Left lung (tissue), 10 donors: ENCODE data around the gene PVR. TPM values are rescaled to one million over a fixed set of nuclear protein-coding genes. Genes with fewer than 3 reads are reported as not detected.

Source experiments
- ATAC-seq: fragments of 200-7000 bp; cut with Tn5 transposase; one replicate; pipeline ENCODE4 v1.9.1; 2020; ENCODE audit warnings: moderate library complexity
- DNase-seq, 4 donors: peaks; one replicate each; pipeline ENCODE4 v3.0.0-alpha.2; 2013 to 2020
- H3K27ac ChIP-seq, 2 donors: fragments of 200-600 bp; sonication (generic) in 1 of 2; one replicate each; pipeline versions ENCODE4 v1.5.0 to v1.8.0; 2020 to 2021
- H3K27me3 ChIP-seq, 2 donors: fragments of 200-600 bp; sonication (generic) in 1 of 2; one replicate each; pipeline versions ENCODE4 v1.5.0 to v1.8.0; 2020 to 2021
- H3K36me3 ChIP-seq, 2 donors: fragments of 200-600 bp; sonication (generic) in 1 of 2; one replicate each; pipeline versions ENCODE4 v1.5.0 to v1.8.0; 2020 to 2021
- H3K4me1 ChIP-seq, 2 donors: fragments of 200-600 bp; one replicate each; pipeline ENCODE4 v1.8.0; 2021
- H3K4me3 ChIP-seq, 2 donors: fragments of 200-600 bp; sonication (generic) in 1 of 2; one replicate each; pipeline versions ENCODE4 v1.5.0 to v1.8.0; 2020 to 2021; ENCODE audit warnings: mild to moderate bottlenecking in 1 of 2
- H3K9me3 ChIP-seq, 2 donors: fragments of 200-600 bp; sonication (generic) in 1 of 2; one replicate each; pipeline versions ENCODE4 v1.5.0 to v1.8.0; 2020 to 2021
- CTCF ChIP-seq, 2 donors: fragments of 200-600 bp; sonication (generic) in 1 of 2; IDR thresholded peaks; one replicate each; pipeline versions ENCODE4 v1.5.0 to v1.8.0; 2021; ENCODE audit warnings: antibody characterized with exemption in 2 of 2
- intact Hi-C, 2 donors: fragments of 100-400 bp; cut with DNase I; formaldehyde crosslinking; loops; one replicate each; pipeline versions ENCODE4 v1.11.2 to v1.14.2; 2022
- polyA plus RNA-seq, 6 donors: library from polyadenylated mRNA; unstranded; fragments of 120-200 nt; gene quantifications; one replicate each; pipeline ENCODE4 v1.2.1, GENCODE V29; 2013; ENCODE audit not compliant: insufficient read length in 6 of 6
- total RNA-seq, 2 donors: library from RNA; stranded (reverse); fragmentation: NEBNext Ultra II Directional; extraction: Animal tissue kit (Norgen Biotek cat#: 25700); gene quantifications; one replicate each; pipeline ENCODE4 v1.2.1, GENCODE V29; 2021
- donor health status: DM: no; HTN: yes; CAD: no.
- donor health status: DM: no; HTN: no; CAD: no.

The PVR gene
- total and polyA plus RNA-seq, 8 donors, result 22.5 to 67.9 (median 28.8) TPM

- H3K4me1 ChIP-seq, result peaks cover 6 to 19% of the 10 kb centered on the region in 2 donors
- DNase-seq, result no peak
- no peak overlapping the region for H3K4me3 ChIP-seq
- TF ChIP-seq CTCF (IDR thresholded peaks at IDR 0.05), result no peak
- intact Hi-C loops, result no loop called here
- no peak for ATAC-seq
- no peak overlapping the region for H3K27ac ChIP-seq
- H3K9me3 ChIP-seq, result no peaks in the 10 kb centered on the region
- no peaks in the 10 kb centered on the region for H3K27me3 ChIP-seq
- no peaks in the 10 kb centered on the region for H3K36me3 ChIP-seq
Observed at GRCh38 chr19:44697670-44698034, 53.9 kb downstream of the PVR start.

- Histone ChIP-seq H3K27me3 (no peaks in the 10 kb centered on the region), H3K4me3 (no peak within 1 kb of the TSS), H3K27ac (no peak within 1 kb of the TSS), H3K36me3 (no peaks in the 10 kb centered on the region), H3K4me1 (peaks cover 4 to 13% of the 10 kb centered on the region in 2 donors), H3K9me3 (no peaks in the 10 kb centered on the region)
- DNase-seq, result no peak
- no peak for TF ChIP-seq CTCF (IDR thresholded peaks at IDR 0.05)
- ATAC-seq, result no peak
- intact Hi-C loops, result no loop called here
Observed at GRCh38 chr19:44698492-44699201, 54.9 kb downstream of the PVR start, which contains the start of gene CEACAM16. CEACAM16 (plus strand) TSS chr19:44699151; CDS start chr19:44701457, 2,306 bp downstream.

GRCh38 chr19:44700547-44700946 lies 56.8 kb downstream of the PVR start:
- TF ChIP-seq CTCF (IDR thresholded peaks at IDR 0.05), result no peak
- H3K4me1 ChIP-seq, result peaks cover 0 to 2% of the 10 kb centered on the region in 2 donors
- no peaks in the 10 kb centered on the region for H3K36me3 ChIP-seq
- intact Hi-C loops, result no loop called here
- no peak overlapping the region for H3K4me3 ChIP-seq
- H3K27ac ChIP-seq, result no peak overlapping the region
- no peaks in the 10 kb centered on the region for H3K27me3 ChIP-seq
- ATAC-seq, result no peak
- DNase-seq, result no peak
- H3K9me3 ChIP-seq, result no peaks in the 10 kb centered on the region

GRCh38 chr19:44701228-44701627 lies 57.5 kb downstream of the PVR start:
- Histone ChIP-seq H3K4me3 (no peak overlapping the region), H3K27ac (no peak overlapping the region), H3K36me3 (no peaks in the 10 kb centered on the region), H3K4me1 (no peaks in the 10 kb centered on the region), H3K27me3 (no peaks in the 10 kb centered on the region), H3K9me3 (no peaks in the 10 kb centered on the region)
- no peak for DNase-seq
- ATAC-seq, result no peak
- TF ChIP-seq CTCF (IDR thresholded peaks at IDR 0.05), result no peak
- intact Hi-C loops, result no loop called here

GRCh38 chr19:44702551-44703176 lies 59.0 kb downstream of the PVR start:
- intact Hi-C loops, result no loop called here
- no peaks in the 10 kb centered on the region for H3K4me1 ChIP-seq
- no peak for ATAC-seq
- DNase-seq, result no peak
- no peak for TF ChIP-seq CTCF (IDR thresholded peaks at IDR 0.05)
- no peak overlapping the region for H3K4me3 ChIP-seq
- no peaks in the 10 kb centered on the region for H3K36me3 ChIP-seq
- no peaks in the 10 kb centered on the region for H3K27me3 ChIP-seq
- no peak overlapping the region for H3K27ac ChIP-seq
- H3K9me3 ChIP-seq, result no peaks in the 10 kb centered on the region
